Measurements from ENCODE around the gene DBR1. TPM values are rescaled to one million over a fixed set of nuclear protein-coding genes. Genes with fewer than 3 reads are reported as not detected.

Gene DBR1
- total RNA-seq, 2 donors from 2014 or later = 9.1 to 15.8 TPM

- 69% methylated on average over 1 of the region's 1 CpG for WGBS
- no peaks in the 10 kb centered on the region for H3K4me1 ChIP-seq (replicated peaks)
- no peak for DNase-seq (ENCODE audit: low spot score)
- no peak overlapping the region for H3K27ac ChIP-seq
- H3K36me3 ChIP-seq = no peaks in the 10 kb centered on the region
- no peaks in the 10 kb centered on the region for H3K27me3 ChIP-seq (replicated peaks; ENCODE audit: insufficient read depth)
- no peak overlapping the region for H3K4me3 ChIP-seq
- no peak for TF ChIP-seq CTCF (IDR thresholded peaks at IDR 0.05)
- no peak for TF ChIP-seq POLR2A (IDR thresholded peaks at IDR 0.05)
- no peak for TF ChIP-seq POLR2AphosphoS5 (IDR thresholded peaks at IDR 0.05)
- no peaks in the 10 kb centered on the region for H3K9me3 ChIP-seq
- intact Hi-C loops (cut with DNase I) = no loop called here
Observed at GRCh38 chr3:138113326-138113725, 61.4 kb downstream of the DBR1 start.

GRCh38 chr3:138112362-138112761 lies 62.4 kb downstream of the DBR1 start:
- H3K4me3 ChIP-seq = no peak overlapping the region
- 78% methylated on average over 8 of the region's 8 CpGs for WGBS
- H3K27ac ChIP-seq = no peak overlapping the region
- no peak for DNase-seq (ENCODE audit: low spot score)
- TF ChIP-seq CTCF (IDR thresholded peaks at IDR 0.05) = no peak
- no peaks in the 10 kb centered on the region for H3K4me1 ChIP-seq (replicated peaks)
- H3K9me3 ChIP-seq = no peaks in the 10 kb centered on the region
- H3K36me3 ChIP-seq = no peaks in the 10 kb centered on the region
- intact Hi-C loops (cut with DNase I) = no loop called here
- H3K27me3 ChIP-seq (replicated peaks; ENCODE audit: insufficient read depth) = no peaks in the 10 kb centered on the region

Other genes starting within 250 kb of the DBR1 start
- under 1 TPM in 1 of 2 donors, not detected in 1; 0.57 TPM for gene CLDN18, start 164.8 kb downstream of the DBR1 start, total RNA-seq
- 10 to 100 TPM; 10.2 to 18.7 TPM for gene DZIP1L, start 59.3 kb downstream of the DBR1 start, total RNA-seq
- gene A4GNT, start 42.5 kb downstream of the DBR1 start, total RNA-seq = not detected
- 10 to 100 TPM; 34.8 to 44.0 TPM for gene ARMC8, start 12.4 kb upstream of the DBR1 start, total RNA-seq
- 1 to 10 TPM in 1 of 2 donors, not detected in 1; 3.2 TPM for gene NME9, start 154.9 kb upstream of the DBR1 start, total RNA-seq
- gene MRAS, start 173.7 kb upstream of the DBR1 start, total RNA-seq = 10 to 100 TPM in 1 of 2 donors, 1 to 10 TPM in 1; 8.7 to 25.3 TPM